ENCODE data around the gene ZNF414.
"Not testable (repeated sequence)": the region's sequence is repeated elsewhere in the genome, so short reads cannot be mapped to it uniquely, and the experiment has no call there.

The ZNF414 gene

DNA sequence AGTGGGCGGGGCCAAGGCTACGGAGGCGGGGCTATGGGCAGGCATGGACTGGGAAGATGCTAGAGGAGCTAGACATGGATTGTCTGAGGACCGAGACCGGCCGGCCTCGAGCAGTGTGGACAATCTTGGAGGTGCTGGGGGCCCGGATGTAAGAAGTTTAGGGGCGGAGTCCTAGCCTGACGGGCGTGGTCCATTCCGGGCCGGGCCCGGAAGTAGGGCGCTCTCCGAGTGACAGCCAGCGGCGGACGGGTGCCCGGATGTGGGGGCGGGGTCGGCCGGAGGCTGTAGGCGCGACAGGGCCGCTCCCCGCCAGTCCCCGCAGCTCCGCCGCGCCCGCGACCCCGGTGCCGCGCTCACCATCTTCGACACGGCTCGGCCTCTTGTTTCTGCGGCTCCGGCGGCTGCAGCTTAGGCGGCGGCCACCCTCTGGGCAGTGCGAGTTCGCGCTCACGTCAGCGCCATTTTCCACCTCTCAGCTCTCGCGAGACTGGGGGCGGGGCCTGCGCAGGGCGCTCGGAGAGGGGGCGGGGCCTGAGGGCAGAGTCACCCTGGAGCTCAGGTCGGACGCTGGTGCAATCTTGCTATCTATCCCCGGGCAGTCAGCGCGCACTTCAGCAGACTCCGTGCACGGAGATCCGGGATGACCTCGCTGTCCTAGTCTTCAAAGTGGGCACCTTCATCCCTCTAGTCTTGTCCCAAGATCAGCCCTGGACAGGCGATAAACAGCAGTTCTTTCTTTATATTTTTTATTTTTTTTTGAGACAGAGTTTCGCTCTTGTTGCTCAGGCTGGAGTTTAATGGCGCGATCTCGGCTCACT, at the start of gene ZNF414:
Gene ZNF414 (minus strand): TSS at position 481 of the 818 bp plus-strand sequence. CDS start 121 bp downstream, at position 360.
- DNase-seq, result peak; percentile 97 to 98

GRCh38 chr19:8561075-8561764, 47.3 kb upstream of the ZNF414 start:
- no peak for DNase-seq

DNA sequence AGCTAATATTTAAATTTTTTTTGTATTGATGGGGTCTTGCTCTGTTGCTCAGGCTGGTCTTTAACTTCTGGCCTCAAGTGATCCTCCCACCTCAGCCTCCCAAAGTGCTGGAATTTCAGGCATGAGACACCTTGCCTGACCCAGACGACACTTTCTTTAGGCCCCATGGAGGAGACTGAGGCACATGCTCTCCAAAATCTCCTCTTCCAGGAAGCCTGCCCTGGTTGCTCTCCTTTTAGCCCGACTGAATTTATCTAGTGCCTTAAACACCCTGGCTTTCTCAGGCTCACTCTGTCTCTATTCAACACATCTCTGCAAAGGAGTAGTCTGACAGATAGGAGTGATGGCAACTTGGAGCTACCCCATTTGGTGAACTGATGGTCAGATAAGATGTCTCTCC, 44.4 kb upstream of the ZNF414 start:
- DNase-seq, result no peak

DNA sequence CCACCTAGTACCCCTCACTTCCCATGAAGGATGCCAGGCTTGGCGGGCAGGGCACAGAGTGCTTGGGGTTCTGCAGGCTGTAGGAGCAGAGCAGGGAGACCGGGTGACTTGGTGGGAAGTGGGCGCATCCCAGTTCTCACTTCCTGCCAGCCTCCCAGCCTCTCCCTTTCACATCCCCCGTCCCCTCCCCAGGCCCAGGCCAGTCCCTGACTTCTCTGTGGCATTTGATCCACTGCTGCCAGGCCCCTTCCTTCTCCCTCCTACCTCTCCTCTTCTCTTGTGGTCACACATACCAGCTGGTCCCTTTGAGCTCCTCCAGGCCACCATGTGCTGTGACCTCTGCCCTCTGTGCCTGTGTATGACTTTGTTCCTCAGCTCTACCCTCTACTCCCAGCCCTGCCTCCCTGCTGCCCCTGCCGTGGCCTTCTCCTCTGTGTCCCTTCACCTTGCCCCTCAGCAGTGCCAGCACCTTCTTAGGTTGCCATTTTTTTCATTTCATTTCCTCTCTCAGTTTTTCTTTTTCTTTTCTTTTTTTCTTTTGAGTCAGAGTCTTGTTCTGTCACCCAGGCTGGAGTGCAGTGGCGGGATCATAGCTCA, 43.8 kb upstream of the ZNF414 start:
- no peak for DNase-seq

DNA sequence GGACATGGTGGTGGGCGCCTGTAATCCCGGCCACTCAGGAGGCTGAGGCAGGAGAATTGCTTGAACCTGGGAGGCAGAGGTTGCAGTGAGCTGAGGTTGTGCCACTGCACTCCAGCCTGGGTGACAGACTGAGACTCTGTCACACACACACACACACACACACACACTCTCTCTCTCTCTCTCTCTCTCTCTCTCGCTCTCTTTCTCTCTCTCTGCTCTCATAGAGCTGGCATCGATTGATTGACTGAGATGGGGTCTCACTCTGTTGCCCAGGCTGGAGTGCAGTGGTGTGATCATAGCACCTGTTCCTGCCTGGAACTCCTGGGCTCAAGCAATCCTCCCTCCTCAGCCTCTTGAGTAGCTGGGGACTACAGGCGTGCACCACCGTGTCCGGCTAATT, 39.8 kb upstream of the ZNF414 start:
- not testable (repeated sequence) for DNase-seq

GRCh38 chr19:8552810-8553209, 38.8 kb upstream of the ZNF414 start:
- no peak for DNase-seq

DNA sequence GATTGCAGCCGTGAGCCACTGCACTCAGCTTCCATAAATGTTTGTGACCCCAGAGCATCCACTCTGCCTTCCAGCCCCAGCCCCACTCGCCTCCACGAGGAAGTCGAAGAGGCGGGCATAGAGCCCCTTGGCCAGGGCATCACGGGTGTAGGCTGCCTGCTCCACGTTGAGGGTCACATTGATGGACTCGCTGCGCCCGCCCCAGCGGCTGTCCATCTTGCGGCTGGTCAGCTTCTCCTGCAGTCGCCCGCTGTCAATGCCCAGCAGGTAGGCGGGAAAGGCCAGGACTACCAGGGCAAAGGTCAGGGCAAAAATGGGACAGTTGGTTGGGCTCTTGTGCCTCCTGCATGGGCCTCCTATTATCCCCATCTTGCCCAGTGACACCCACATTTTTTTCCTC, 36.1 kb upstream of the ZNF414 start:
- no peak for DNase-seq

GRCh38 chr19:8545743-8546142, 31.8 kb upstream of the ZNF414 start:
- no peak for DNase-seq

GRCh38 chr19:8544168-8544567, 30.2 kb upstream of the ZNF414 start:
- no peak for DNase-seq

DNA sequence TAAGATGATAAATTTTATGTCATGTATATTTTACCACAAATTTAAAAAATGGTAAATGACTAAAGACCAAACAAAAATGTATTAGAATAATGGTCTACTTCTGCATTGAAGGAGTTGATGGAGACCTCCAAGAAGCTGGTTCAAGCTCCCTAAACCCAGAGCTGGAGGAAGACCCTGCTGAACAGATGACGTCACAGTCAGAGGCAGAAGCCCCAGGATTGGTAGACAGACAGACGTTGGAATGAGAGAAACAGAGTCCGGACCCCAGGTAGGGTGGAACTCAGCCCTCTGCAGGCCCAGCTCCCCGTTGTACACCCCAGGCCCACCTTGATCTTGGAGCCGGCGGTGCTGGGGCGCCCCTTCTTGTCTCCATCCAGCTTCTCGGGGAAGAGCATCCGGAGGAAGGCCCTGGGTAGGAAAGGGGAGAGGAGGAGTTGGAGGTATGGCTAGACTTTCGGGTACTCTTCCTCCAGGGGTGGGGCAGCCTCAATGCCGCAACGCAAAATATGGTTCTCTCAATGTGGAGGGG, 25.7 kb upstream of the ZNF414 start:
- DNase-seq, result no peak

GRCh38 chr19:8537099-8537498, 23.1 kb upstream of the ZNF414 start:
- no peak for DNase-seq

DNA sequence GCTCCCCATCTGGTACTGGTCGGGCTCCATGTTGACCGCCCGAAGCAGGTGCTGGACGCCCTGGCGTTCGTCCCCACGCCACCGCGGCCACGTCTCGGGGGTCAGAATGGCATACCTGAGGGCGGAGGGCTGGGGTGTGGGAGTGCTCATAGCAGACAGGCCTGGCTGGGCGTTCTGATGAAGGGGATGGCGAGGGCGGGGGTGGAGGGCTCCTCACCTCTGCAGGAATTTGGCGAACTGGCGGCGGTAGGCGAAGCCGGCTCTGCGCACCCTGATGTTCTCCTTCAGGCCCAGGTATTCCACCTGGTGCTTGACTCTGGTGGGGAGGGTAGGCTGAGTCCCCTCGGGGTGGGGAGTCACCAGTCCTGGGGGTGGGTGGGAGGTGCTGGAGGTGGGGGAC, 22.3 kb upstream of the ZNF414 start:
- DNase-seq, result no peak

- DNase-seq, result no peak
Measured at GRCh38 chr19:8532225-8532624, 18.3 kb upstream of the ZNF414 start.

DNA sequence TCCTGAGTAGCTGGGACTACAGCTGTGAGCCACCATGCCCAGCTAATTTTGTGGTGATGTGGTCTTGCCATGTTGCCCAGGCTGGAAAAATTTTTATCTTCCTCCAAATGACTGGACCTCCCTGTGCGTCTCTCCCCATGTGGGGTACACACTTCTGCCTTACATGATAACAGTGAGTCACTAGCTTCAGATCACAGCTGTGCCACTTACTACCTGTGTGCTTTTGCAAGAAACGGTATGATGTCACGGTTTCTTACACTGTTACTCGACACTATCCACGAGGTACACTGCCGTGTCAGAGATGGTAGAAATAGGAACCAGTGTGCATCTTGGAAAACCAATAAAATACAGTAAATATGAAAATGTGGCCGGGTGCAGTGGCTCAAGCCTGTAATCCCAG, 17.5 kb upstream of the ZNF414 start:
- DNase-seq, result no peak

DNA sequence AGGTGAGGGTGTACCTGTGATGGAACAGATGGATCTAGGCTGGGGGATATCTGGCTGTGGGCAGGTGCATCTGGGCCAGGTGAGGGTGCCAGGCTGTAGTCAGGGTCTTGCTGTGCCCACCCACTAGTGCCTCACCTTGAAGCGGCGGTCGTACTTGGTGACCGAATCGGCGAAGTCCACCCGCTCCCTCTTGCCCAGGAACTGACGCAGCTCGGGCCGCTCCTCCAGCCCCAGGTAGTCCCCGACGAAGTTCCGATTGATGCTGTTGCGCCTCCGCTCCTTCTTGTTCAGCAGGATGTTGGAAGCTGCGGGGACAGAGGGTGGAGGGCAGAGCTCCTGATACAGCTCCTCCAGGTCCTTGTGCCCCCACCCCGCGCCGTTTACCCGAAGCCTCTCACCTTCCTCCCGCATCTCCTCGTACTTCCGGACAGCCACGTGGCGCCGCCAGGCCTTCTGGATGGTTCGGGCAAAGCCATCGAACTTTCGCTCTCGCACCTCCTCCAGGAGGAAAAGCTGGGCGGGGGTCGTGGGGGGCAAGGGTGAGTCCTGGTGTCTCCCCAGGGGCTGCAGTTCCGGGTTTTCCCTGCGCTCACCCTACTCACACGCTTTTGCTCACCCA, 16.2 kb upstream of the ZNF414 start:
- no peak for DNase-seq

- no peak for DNase-seq
Measured at GRCh38 chr19:8529369-8530006, 15.5 kb upstream of the ZNF414 start.

DNA sequence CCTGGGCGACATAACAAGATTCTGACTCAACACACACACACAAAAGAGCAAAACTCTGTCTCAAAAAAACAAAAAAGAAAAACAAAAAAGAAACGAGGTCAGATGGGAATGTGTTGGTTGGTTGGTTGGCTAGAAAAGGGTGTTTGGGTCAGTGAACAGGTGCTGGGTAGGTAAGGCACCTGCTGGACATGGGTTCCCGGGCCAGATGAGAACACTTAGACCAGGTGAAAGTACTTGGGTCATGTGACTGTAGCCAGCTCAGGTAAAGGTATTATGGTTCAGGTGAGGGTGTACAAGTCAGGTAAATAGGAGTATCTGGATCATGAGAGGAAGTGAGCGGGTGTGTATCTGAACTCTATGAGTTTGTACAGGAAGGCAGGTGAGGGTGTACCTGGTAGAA, 14.5 kb upstream of the ZNF414 start:
- DNase-seq, result no peak

GRCh38 chr19:8526345-8527091, 12.6 kb upstream of the ZNF414 start:
- no peak for DNase-seq

- no peak for DNase-seq
Measured at GRCh38 chr19:8525401-8525684, 11.4 kb upstream of the ZNF414 start.

DNA sequence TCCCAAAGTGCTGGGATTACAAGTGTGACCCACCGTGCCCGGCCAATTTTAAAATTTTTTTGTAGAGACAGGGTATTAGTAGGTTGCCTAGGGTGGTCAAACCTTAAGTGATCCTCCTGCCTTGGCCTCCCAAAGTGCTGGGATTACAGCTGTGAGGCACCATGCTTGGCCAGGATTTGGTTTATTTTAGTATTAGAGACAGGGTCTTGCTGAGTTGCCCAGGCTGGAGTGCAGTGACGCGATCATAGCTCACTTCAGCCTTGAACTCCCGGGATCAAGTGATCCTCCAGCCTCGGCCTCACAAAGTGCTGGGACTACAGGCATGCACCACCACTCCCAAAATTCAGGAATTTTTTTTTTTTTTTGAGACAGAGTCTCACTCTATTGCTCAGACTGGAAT, 5.4 kb upstream of the ZNF414 start:
- DNase-seq, result no peak

DNA sequence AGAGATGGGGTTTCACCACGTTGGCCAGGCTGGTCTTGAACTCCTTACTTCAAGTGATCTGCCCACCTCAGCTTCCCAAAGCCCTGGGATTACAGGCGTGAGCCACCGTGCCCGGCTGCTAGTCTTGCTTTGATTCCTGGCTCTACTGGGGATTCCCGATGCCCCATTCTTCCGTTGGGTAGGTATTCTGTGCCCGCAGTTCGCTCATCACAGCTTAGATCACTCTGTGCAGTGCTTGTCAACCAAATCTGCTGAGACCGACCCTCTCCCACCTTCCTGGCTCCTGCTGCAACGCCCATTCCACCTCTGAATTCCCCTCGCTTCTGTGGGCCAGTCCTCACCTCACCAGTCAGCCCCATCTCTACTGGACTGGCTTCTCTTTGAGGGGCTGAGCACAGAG, 4.6 kb upstream of the ZNF414 start:
- DNase-seq, result no peak
